HG03175 (cell line): Measurements from ENCODE around the gene NPIPB8.
"Not testable (repeated sequence)": the region's sequence is repeated elsewhere in the genome, so short reads cannot be mapped to it uniquely, and the experiment has no call there.

Source experiments
- ATAC-seq: cut with Tn5 transposase; IDR thresholded peaks from one replicate; pipeline ENCODE4 v1.9.1; 2021; ENCODE audit warnings: mild to moderate bottlenecking, moderate library complexity; ENCODE audit not compliant: unreplicated experiment

NPIPB8 gene

GRCh38 chr16:28637765-28638164 lies at the start of gene NPIPB8:
Gene NPIPB8 (plus strand): TSS chr16:28638065. CDS start chr16:28638361, 296 bp downstream.
- not testable (repeated sequence) for ATAC-seq

GRCh38 chr16:28589069-28589468 lies 48.8 kb upstream of the NPIPB8 start:
- no peak for ATAC-seq

GRCh38 chr16:28589930-28590329 lies 47.9 kb upstream of the NPIPB8 start:
- no peak for ATAC-seq

- ATAC-seq: no peak
These were observed 47.2 kb upstream of the NPIPB8 start for GRCh38 chr16:28590384-28591340.

GRCh38 chr16:28591355-28591754 lies 46.5 kb upstream of the NPIPB8 start:
- no peak for ATAC-seq

- no peak for ATAC-seq
These were observed 45.4 kb upstream of the NPIPB8 start for GRCh38 chr16:28592511-28592910.

DNA sequence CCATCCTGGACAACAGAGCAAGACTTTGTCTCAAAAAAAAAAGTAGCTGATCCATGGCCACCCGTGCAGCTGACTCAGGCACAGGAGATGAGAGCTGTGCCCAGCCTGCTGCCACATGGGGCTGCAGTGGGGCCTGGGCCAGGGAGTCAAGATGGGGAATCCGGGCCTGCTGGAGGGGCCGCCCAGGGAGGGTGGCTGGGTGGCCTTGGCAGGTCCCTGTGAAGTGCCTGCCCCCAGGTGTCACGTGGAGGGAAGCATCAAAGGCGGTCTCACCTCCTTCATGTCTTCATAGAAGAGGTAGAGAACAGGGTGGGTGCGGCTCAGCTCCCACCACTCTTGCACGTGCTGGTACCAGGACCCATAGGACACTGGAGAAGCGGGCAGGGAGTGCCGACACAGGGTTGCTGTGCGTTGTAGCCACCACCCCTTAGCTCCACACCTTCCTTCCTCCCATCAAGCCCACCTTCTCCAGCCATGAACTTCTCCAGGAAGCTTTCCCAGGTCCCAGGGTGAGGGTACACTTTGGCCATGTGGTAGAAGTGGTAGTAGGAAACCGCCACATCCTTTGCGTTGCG lies 44.8 kb upstream of the NPIPB8 start:
- ATAC-seq: no peak

DNA sequence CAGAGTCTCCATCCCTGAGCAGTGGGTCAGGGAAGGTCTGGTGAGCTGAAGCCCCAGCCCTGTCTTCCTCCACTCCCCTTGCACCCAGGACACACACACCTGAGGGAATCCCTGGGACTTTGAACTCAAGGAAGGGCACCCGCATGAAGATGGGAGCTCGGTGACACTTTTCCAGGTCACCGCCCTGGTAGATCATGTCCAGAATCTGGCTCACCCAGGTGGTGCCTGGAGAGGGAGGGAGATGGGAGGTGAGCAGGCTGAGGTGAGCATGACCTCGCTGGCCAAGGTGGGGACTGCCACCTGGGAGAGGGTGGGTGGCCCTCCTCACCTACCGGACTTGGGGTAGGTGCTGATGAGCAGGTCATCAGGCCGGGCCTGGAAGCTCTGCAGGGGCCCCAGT lies 42.4 kb upstream of the NPIPB8 start:
- not testable (repeated sequence) for ATAC-seq

DNA sequence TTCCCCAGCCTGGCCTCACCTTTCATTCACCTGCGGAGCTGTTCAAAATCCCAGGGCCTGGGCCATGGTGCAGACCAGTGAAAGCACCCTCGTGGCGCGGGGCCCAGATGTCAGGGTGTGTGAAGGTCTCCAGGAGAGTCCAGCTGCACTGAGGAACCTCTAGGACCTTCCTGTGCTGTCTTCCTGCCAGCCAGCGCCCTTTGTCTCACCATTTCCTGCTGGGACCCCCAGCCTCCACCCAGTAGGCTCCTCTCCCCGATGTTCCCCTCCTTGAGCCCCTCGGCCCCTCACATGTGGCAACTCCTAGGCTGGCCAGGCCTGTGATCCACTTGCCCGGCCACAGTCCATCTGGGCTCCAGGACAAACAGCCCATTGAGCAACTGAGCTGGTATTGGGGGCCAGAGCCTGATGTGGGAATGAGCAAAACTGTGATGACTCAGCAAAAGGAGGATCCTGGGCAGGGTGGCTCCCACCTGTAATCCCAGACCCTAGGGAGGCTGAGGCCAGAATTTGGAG lies 41.7 kb upstream of the NPIPB8 start:
- no peak for ATAC-seq

GRCh38 chr16:28596840-28597691 lies 40.8 kb upstream of the NPIPB8 start, which contains the start of gene SULT1A2:
Gene SULT1A2 (minus strand): TSS chr16:28597050. CDS start chr16:28595930, 1,120 bp downstream.
- no peak for ATAC-seq

DNA sequence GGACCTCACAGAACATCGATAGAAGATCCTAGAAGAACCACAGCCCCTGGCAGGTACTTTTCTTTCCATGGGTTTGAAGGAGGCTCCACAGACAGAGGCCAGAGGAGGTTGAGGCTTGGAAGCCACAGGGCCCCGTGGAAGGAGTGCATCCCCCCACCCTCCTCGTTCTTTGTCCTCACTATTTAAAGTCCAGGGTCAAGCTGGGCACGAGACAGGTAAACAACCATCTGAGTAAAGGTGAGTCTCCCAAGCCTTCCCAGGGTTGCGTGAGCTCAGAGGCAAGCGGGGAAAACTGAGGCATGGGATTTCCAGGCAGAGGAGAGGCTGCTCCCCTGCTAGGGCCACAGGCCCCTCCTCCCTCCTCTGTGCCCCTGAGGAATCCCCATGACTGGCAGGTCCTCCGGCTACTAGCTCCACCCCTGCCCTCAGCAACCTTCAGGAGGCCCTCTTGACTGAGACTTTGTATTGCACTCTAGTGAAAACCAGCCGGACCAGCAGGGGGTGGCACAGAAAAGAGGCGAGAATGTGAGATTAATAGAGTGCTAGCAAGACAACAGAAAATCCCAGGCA lies 40.1 kb upstream of the NPIPB8 start:
- ATAC-seq: no peak

- ATAC-seq: not testable (repeated sequence)
These were observed 38.2 kb upstream of the NPIPB8 start for GRCh38 chr16:28599377-28600285.

GRCh38 chr16:28600965-28601364 lies 36.9 kb upstream of the NPIPB8 start:
- ATAC-seq: not testable (repeated sequence)

DNA sequence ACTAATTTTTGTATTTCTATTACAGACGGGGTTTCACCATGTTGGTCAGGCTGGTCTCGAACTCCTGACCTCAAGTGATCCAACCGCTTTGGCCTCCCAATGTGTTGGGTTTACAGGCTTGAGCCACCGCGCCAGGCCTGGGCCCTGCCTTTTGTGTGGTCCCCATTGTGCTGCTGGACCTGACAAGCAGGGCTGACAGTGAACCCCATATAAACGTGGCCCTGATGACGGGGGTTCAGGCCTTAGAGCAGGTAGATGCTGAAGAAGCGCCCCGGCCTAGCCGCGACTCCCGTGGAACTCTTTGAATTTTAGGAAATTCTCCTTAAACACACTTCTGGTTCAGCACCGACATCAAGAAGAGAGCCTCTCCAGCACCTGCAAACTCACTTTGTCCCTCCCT lies 36.3 kb upstream of the NPIPB8 start:
- ATAC-seq: not testable (repeated sequence)

GRCh38 chr16:28602062-28602461 lies 35.8 kb upstream of the NPIPB8 start:
- ATAC-seq: not testable (repeated sequence)

GRCh38 chr16:28602529-28602928 lies 35.3 kb upstream of the NPIPB8 start:
- ATAC-seq: no peak

DNA sequence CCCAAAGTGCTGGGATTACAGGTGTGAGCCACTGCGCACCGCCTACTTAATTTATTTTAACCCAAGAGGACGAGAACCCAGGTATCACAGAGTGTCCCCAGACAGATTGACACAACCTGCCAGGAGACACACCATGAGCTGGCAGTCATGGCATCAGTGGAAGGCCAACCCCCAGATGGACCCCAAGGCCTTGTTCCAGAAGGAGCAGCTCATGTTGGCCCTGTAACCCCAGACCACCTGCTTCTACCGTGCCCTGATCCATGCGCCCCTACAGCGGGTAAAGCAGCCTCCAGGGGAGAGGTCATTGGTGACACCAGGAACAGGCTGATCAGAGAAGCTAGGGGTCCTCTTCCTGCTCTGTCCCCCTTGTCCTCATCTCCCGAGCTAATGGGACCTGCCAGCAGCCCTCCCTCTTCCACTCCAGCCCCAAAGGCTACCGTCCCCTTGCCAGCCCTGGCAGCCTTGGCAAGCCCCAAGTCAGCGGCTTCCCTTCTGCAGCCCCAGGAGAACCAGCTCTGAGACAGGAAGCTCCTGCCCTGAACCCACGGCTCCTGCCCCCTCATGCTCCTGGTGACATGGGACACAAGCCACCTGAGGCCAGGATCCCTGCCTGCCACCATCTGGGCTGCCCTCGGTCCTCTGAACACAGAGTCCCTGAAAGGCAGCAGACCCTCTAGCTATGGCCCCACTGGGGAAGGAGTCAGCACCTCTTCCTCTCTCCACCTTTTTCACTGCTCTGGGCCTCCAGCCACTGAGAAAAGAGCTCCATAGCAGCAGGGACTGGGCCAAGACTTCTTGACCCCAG lies 34.3 kb upstream of the NPIPB8 start:
- ATAC-seq: no peak

DNA sequence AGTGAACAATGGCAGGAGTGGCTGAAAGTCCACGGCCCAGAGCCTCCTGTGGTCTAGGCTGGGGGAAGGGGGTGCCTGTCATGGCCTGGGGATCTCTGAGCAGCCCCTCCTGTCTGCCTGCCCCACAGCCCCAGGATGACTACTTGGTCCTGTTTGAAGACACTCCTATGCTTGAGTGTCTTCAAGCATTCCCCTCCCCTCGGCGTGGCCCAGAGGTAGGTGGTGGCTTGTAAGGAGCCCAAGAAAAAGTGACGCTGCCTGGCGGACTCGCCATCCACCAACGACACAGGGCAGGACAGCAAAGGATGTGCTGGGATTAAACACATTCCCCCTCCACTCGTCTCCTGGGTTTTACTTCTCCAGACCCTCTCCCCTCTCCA lies 33.7 kb upstream of the NPIPB8 start:
- no peak for ATAC-seq
